Activated T-cell treated with anti-CD3 and anti-CD28 coated beads, Interleukin-2, amount 50 U/mL, for 48 hours (primary cell): ENCODE measurements around the gene NEK10.

Source experiments
- DNase-seq, 2 experiments: peaks; one replicate each; pipeline ENCODE4 v3.0.0-alpha.2; 2020

NEK10 gene

DNA sequence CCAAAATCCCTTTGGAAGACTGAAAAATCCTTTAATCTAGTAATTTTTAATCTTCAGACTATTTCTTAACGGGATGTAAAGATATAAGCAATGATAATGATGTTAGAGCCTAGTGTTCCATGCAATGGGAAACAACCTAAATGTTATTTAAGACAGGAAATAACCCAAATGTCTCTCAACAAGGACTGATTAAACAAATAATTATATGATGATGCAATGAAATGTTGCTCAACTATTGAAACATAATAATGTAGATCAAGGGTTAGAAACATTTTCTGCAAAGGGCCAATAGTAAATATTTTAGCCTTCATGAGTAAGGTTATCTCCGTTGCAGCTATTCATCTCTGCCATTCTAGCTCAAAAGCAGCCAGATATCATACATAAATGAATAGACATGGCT, 275.4 kb downstream of the NEK10 start:
- DNase-seq: no peak

DNA sequence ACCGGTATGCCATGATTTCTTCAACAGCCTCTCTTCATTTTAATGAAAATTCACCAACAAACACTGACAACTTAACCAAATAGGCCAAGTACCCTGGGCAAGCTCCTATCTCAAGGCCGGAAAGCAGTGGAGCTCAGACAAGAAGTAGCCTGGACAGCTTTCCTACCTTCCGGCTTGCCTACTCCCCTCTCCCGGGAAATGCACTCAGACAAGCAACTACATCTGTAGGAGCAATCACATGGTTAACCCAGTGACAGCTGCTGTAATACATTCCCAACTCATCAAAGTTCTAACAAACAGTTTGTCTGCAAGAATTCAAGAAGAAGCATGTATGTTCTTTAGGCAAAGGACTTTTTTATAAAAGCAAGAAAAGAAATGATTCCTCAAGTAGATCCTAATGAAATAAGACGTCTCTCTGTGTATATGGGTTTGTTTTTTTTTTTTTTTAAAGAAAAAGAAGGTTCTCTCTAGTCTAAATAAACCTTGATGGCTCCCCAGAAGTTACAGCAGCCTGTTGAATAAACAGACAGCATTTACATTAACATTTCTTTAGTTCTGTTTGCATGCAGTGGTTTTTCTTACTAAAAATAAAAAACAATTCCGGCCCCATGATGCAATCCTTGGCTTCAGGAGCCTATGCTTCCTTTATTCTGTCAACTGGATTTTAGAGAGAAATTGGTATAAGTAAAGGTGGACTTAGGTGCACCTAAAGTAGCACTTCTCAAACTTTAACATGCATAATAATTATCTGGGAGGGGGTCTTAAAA, 278.7 kb downstream of the NEK10 start:
- no peak for DNase-seq

- no peak for DNase-seq
Observed at GRCh38 chr3:27089645-27090044, 279.5 kb downstream of the NEK10 start.

- DNase-seq: no peak
Observed at GRCh38 chr3:27089068-27089467, 280.1 kb downstream of the NEK10 start.

DNA sequence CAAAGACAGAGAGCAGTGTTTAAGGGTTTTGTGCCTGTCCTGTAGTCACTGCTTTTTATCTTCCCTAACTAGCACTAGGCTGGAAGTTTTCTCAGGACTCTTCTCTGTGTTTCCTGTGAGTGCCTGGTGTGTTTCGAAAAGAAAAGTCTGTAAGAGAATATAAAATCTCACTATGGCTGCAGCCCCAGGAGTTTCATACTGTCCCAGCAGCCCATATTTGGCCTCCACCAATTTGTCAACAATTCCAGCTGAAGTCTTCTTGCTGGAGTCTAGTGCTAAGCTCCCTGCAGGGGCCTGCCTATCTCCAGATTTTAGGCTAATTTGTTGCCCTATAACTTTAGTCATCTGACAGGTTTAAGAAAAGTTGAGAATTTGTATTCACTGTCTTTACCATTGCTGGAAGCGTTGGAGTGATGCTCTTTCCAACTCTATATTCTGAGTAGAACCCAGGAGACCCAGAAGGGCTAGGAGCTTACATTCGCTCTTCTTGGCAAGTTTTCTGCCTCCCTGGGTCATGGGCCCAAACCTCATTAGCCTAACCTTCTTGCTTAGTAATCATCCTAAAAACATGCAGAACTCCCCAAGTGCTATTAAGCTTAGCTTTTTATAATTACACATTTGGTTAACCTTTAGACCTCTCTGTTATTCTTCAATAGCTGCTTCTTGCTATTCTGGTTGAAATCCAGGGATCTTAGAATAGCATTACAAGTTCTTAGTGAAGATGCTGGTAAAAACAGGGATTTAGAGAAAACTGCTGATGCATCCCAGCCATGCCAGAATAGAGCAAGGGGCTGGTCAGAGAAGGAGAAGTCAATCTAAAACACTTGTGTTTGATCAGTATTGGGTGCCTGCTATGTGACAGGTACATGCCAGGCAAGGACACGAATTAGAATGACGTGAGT, 283.1 kb downstream of the NEK10 start:
- no peak for DNase-seq

DNA sequence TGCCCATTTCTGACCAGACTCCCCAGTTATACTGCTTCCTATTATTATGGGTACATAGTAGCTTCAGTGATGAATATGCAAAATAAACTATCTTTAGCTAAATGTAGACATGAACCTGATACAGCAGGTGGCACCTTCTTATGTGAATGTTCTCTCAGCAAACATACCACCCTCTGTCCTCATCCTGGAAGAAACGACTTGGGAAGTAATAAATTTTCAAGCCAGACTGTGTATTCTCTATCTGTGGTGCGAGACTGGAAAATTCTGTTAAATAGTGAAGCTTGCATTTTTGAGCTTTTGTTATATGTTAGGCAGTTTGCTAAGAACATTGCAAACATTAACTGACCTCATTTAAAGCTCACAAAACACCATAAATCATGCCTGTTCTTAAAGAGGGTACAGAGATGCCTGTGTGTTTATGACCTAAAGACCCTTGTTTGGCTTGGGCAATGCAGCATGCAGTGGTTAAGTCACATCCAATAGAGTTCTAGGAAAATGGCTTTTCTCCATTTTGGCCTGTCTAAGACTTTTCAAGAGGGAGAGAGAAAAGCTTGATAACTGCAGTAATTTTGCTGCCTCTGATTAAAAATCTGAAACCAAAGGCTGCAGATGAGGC, 287.1 kb downstream of the NEK10 start:
- no peak for DNase-seq

DNA sequence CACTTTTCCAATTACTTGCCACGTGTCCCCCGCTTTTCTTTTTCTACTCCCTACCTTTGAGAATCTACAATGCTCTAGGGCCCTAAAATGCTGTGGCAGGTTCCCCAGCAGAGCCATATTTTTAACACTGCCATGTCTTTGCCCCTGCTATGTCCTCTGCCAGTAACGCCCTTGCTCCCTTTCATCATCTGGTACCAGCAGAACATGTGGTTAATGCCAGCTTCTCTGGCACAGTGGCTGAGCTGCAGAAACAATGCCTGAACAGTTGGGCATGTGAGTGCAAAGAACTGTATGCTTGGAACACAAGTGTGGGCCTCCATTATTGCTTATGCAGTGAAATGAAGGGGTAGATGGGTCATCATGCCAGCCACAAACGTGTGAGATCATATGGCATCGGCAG, 287.6 kb downstream of the NEK10 start:
- no peak for DNase-seq

- no peak for DNase-seq
Observed at GRCh38 chr3:27080258-27080525, 289.0 kb downstream of the NEK10 start.

- DNase-seq: no peak
Observed at GRCh38 chr3:27079427-27080257, 289.5 kb downstream of the NEK10 start.

- no peak for DNase-seq
Observed at GRCh38 chr3:27078246-27078913, 290.8 kb downstream of the NEK10 start.

DNA sequence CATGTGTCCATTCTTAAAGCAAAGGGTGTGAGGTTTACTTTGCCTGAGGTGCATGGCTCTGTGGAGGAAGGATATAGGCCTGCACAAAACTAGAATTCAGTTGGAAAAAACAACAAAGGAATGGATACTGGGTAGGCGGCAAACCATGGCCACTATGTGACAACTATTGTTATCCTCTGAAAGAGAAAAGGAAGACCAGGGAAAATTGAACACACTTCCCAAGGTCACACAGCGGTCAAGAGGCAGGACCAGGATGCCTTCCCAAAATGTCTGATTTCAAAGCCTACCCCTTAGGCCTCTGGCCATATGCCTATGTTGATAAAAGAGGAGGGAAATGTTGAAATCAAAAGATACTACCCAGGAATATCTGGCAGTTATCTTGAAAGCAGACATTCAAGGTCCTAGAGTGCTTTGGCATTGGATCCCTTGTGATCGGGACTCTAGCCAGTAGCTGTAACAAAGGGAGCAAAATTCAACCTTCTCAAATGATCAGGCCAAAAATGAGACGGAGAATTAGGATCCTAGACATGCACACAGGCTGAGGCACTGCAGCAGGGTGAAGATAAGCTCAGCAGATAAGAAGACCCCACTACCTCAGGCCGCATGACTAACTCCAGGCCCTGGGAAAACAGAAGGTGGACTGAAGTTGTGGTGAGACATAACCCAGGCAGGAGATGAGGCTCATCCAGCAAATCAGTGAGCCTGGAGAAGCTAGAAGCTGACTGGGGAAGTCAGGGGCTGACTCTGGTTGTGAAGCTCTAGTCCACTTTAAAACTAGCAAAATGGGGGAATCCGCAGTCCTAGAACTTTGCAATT, 292.2 kb downstream of the NEK10 start:
- no peak for DNase-seq

- no peak for DNase-seq
Observed at GRCh38 chr3:27074914-27075313, 294.3 kb downstream of the NEK10 start.

DNA sequence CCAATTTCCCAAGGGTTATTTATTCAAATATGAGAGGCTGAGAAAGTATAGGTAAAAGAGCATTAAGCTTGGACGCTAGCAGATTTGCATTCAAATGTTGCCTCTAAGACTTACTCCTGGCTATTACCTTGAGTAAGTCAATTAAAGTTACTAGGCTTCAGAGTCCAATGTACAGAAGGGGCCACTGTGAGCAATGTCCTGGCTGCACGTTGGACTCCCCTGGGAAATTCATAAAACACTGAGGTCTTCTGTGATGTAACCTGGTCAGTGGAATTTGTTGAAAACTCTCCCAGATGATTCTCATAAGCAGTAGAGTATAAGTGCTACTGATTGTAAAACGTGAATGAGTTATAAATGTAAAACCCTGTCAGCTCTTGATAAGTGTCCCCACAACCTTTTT, 295.3 kb downstream of the NEK10 start:
- no peak for DNase-seq

GRCh38 chr3:27072810-27073651, 296.2 kb downstream of the NEK10 start:
- no peak for DNase-seq

- DNase-seq: no peak
Observed at GRCh38 chr3:27060336-27060735, 308.8 kb downstream of the NEK10 start.
